ENCODE data around the gene VTI1A.

- TF ChIP-seq POLR2A (IDR thresholded peaks at IDR 0.05), result no peak
- TF ChIP-seq POLR2AphosphoS5 (IDR thresholded peaks at IDR 0.05), result no peak
Observed at GRCh38 chr10:112756235-112756527, 309.2 kb downstream of the VTI1A start.

All from sigmoid colon (tissue), 4 donors.